Stimulated activated effector memory CD8-positive, alpha-beta T cell treated with anti-CD3 and anti-CD28 coated beads, Interleukin-12 subunit alpha, Interleukin-12 subunit beta, amount 100 ng/mL, for 72 hours (primary cell): Measurements from ENCODE around the gene EMP3.

Experiments used
- ATAC-seq: fragments of 150-1000 bp; cut with Tn5 transposase; 2 replicates; pipeline ENCODE4 v1.10.0; 2021
- DNase-seq, 2 donors: peaks; one replicate each; pipeline ENCODE4 v3.0.0; 2021 to 2022; ENCODE audit warnings: low spot score in 2 of 2
- H3K27ac Mint-ChIP-seq: one replicate; pipeline ENCODE4 v1.8.0; 2022; ENCODE audit warnings: mild to moderate bottlenecking, mixed read lengths
- H3K36me3 Mint-ChIP-seq: one replicate; pipeline ENCODE4 v1.8.0; 2022; ENCODE audit warnings: mild to moderate bottlenecking, mixed read lengths
- H3K4me1 Mint-ChIP-seq: one replicate; pipeline ENCODE4 v1.8.0; 2022; ENCODE audit warnings: mixed read lengths
- H3K4me3 Mint-ChIP-seq: one replicate; pipeline ENCODE4 v1.8.0; 2022; ENCODE audit warnings: mild to moderate bottlenecking, mixed read lengths
- H3K9me3 Mint-ChIP-seq: one replicate; pipeline ENCODE4 v1.8.0; 2022; ENCODE audit warnings: mixed read lengths

Gene EMP3

DNA sequence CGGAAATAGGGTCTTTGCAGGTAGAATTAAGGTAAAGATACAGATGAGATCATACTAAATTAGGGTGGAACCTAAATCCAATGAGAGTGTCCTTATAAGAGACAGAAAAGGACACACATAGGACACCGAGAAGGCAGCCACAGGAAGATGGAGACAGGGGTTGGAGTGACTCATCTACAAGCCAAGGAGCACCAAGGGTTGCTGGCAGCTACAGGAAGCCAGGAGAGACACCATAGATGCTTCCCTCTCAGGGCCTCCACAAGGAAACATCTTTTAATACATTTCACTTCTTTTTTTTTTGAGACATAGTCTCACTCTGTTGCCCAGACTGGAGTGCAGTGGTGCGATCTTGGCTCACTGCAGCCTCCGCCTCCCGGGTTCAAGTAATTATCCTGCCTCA is 28.3 kb downstream of the EMP3 start:
- H3K9me3 Mint-ChIP-seq = no peaks in the 10 kb centered on the region
- H3K4me1 Mint-ChIP-seq = peaks cover 10% of the 10 kb centered on the region
- H3K4me3 Mint-ChIP-seq = no peak overlapping the region
- H3K36me3 Mint-ChIP-seq = no peaks in the 10 kb centered on the region
- ATAC-seq (no peak), DNase-seq (no peak)
- no peak overlapping the region for H3K27ac Mint-ChIP-seq

DNA sequence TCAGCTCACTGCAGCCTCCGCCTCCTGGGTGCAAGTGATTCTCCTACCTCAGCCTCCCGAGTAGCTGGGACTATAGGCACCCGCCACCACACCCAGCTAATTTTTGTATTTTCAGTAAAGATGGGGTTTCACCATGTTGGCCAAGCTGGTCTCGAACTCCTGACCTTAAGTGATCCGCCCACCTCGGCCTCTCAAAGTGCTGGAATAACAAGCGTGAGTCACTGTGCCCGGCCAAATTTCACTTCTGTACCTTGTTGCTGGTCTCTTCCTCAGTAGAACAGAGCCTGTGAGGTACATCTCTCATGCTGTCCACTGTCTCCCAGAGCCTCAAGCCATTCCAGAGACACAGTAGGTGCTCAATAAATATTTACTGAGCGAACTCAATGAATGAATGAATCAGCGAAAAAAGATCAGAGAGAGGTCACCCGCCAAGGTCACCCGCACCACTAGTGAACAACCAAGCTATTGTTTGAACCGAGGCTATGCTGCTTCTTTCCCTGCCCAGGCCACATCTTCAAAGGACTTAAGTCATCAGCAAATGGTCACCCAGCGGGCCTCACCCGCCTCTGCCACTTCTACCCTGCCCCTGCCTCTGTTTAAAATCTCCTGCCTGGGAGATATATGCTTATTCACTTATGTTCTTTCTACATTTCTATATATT is 29.1 kb downstream of the EMP3 start:
- Mint-ChIP-seq H3K27ac (no peak overlapping the region), H3K36me3 (peaks cover 8% of the 10 kb centered on the region), H3K9me3 (no peaks in the 10 kb centered on the region), H3K4me1 (peaks cover 10% of the 10 kb centered on the region), H3K4me3 (no peak overlapping the region)
- no peak for DNase-seq
- no peak for ATAC-seq

DNA sequence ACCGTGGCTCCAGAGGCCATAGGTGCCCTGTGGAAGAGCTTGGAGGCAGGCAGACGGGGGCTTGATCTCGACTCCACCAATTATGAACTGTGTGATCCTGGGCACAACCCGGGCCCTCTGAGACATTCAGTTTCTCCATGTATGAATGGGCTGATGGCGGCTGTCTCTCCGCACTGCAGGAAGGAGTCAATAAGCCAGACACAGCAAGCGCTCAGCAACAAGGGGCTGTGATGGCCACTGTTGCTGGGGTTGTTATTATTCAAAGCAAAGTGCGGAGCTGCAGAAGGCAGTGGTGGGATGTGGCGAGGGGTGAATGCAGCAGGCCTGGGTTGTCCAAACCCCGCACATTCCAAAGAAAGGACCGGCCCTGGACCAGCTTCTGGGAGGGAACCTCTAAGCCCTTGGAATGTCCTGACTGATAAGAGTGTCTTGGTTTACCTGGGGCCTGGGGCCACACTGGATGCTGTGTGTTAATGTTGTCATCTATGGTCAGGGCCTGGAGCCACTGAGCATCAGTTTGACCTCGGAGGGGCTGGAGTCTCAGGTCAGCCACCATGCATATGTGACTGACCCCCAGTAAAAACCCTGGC is 30.1 kb downstream of the EMP3 start:
- Mint-ChIP-seq H3K36me3 (peaks cover 11% of the 10 kb centered on the region), H3K9me3 (no peaks in the 10 kb centered on the region), H3K4me1 (peaks cover 10% of the 10 kb centered on the region), H3K4me3 (no peak overlapping the region), H3K27ac (no peak overlapping the region)
- ATAC-seq = no peak
- DNase-seq = no peak

DNA sequence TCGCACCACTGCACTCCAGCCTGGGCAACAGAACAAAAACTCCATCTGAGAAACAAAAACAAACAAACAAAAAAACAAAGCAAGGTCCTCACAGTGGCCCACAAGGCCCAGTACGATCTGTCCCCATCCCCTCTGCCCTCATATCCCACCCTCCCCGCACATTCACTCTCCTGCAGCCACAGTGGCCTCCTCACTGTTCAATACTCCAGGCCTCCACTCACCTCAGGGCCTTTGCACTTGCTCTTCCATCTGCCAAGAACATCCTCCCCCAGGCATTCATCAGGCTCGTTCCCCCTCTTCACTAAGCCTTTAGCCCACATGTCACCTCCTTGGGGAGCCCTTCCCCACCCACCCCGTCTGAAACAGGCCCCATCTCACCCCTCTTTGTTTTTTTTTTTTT is 33.8 kb downstream of the EMP3 start:
- ATAC-seq (no peak), DNase-seq (no peak)
- Mint-ChIP-seq H3K4me1 (peaks cover 14% of the 10 kb centered on the region), H3K27ac (no peak overlapping the region), H3K36me3 (peaks cover 26% of the 10 kb centered on the region), H3K4me3 (no peak overlapping the region), H3K9me3 (no peaks in the 10 kb centered on the region)

- DNase-seq (no peak), ATAC-seq (no peak)
- Mint-ChIP-seq H3K4me3 (no peak overlapping the region), H3K27ac (no peak overlapping the region), H3K9me3 (no peaks in the 10 kb centered on the region), H3K36me3 (peaks cover 31% of the 10 kb centered on the region), H3K4me1 (peaks cover 25% of the 10 kb centered on the region)
These were observed 36.6 kb downstream of the EMP3 start for GRCh38 chr19:48361912-48362311.

DNA sequence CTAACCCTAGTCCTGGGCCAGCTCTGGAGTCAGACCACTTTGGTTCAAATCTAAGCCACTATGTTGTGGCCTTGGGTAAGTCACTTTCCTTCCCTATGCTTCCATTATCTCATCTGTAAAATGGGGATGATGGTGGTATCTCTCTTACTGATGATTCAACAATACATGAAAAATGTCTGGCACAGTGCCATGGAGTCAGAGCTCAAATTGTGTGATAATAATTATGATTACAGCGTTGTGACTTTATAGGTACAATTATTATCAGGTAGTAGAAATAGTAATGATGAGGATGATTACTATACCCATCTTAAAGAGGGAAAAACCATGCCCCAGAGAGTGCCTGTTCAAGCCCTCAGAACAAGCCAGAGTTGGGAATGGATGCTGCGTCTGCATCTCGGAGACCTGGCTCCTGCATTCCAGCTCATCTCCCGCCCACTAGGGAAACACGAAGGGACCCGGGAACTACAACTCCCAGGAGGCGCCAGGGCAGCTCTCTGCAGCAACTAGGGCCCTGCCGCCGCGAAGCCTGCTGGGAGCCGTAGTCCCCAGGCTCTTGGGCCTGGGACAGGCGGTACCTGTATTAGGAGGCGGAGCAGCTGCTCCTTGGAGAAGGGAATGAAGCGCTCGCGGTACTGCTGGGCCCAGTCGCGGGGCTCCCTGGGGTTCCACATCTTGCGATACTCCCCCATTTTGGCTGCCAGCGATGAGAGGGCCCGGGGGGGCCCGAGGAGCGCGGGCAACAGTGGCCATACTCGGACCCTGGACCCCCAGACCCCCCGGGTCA is 37.6 kb downstream of the EMP3 start:
- DNase-seq (peak; percentile 82 to 91), ATAC-seq (peak; percentile 82)
- H3K9me3 Mint-ChIP-seq = no peaks in the 10 kb centered on the region
- peaks cover 25% of the 10 kb centered on the region for H3K4me1 Mint-ChIP-seq
- peak overlapping the region; percentile 94 for H3K27ac Mint-ChIP-seq
- H3K4me3 Mint-ChIP-seq = peak overlapping the region; percentile 89
- H3K36me3 Mint-ChIP-seq = peaks cover 31% of the 10 kb centered on the region

- no peak for DNase-seq
- Mint-ChIP-seq H3K27ac (peak overlapping the region; percentile 94), H3K9me3 (no peaks in the 10 kb centered on the region), H3K4me1 (peaks cover 25% of the 10 kb centered on the region), H3K36me3 (peaks cover 31% of the 10 kb centered on the region), H3K4me3 (peak overlapping the region; percentile 89)
- ATAC-seq = peak; percentile 29
These were observed 38.1 kb downstream of the EMP3 start for GRCh38 chr19:48363500-48363809.

- Mint-ChIP-seq H3K27ac (peak within 1 kb of the TSS; percentile 94), H3K36me3 (peaks cover 28% of the 10 kb centered on the region), H3K4me1 (peaks cover 25% of the 10 kb centered on the region), H3K9me3 (no peaks in the 10 kb centered on the region), H3K4me3 (peak within 1 kb of the TSS; percentile 89)
- ATAC-seq = peak; percentile 91
- peak; percentile 92 to 98 for DNase-seq
These were observed 38.7 kb downstream of the EMP3 start, which contains the start of the genes SYNGR4 and TMEM143 for GRCh38 chr19:48363810-48364597. TSS of gene SYNGR4 (plus strand) at chr19:48364367. CDS start at chr19:48365843, 1,476 bp downstream. TSS of gene TMEM143 (minus strand) at chr19:48363940. CDS start at chr19:48363920, 20 bp downstream.

GRCh38 chr19:48364598-48365348 is 39.4 kb downstream of the EMP3 start:
- no peak for ATAC-seq

DNA sequence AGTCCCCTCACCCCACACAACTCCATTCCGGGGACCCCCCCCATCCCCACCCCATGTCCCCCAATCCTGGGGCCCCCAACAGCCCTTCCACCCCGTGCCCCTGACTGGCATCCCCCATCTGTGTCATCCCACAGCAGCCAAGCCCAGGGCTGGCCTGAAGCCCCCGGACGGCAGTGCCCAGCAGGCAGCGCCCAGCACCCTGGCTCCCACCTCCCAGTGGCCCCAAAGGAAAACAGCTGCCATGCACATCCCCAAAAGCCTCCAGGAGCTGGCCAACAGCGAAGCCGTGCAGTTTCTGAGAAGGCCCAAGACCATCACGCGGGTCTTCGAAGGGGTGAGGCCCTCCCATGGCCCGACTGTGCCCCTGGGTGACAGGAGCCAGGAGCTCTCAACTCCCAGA is 40.2 kb downstream of the EMP3 start:
- no peak for DNase-seq
- H3K27ac Mint-ChIP-seq = peak overlapping the region; percentile 94
- peaks cover 20% of the 10 kb centered on the region for H3K36me3 Mint-ChIP-seq
- H3K4me3 Mint-ChIP-seq = peak overlapping the region; percentile 89
- H3K9me3 Mint-ChIP-seq = no peaks in the 10 kb centered on the region
- no peak for ATAC-seq
- H3K4me1 Mint-ChIP-seq = peaks cover 25% of the 10 kb centered on the region

More at GRCh38 chr19:48364598-48365348, 39.4 kb downstream of the EMP3 start:
- Mint-ChIP-seq H3K27ac (peak overlapping the region; percentile 94), H3K36me3 (peaks cover 20% of the 10 kb centered on the region), H3K4me1 (peaks cover 25% of the 10 kb centered on the region), H3K4me3 (peak overlapping the region; percentile 89), H3K9me3 (no peaks in the 10 kb centered on the region)
- no peak for DNase-seq

DNA sequence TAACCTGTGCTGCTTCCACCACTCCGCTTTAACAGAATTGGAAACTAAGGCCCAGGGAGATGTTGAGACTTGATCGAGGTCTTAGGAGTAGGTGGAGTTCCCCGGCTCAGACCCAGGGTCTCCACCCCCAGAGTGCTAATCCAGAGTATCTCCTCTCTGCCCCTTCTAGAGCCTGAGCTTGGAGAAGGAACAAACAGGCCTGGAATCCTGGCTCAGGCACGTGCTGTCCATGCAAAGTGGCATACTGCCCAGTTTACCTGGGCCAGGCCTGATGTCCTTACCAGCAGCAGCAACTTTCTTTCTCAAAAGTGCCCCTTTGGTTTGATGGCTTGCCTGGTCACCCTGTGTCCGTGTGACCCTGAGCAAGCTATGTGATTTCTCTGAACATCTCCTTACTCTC is 42.5 kb downstream of the EMP3 start:
- no peaks in the 10 kb centered on the region for H3K9me3 Mint-ChIP-seq
- ATAC-seq = no peak
- no peak overlapping the region for H3K4me3 Mint-ChIP-seq
- H3K27ac Mint-ChIP-seq = no peak overlapping the region
- H3K4me1 Mint-ChIP-seq = peaks cover 21% of the 10 kb centered on the region
- H3K36me3 Mint-ChIP-seq = peaks cover 18% of the 10 kb centered on the region
- no peak for DNase-seq

DNA sequence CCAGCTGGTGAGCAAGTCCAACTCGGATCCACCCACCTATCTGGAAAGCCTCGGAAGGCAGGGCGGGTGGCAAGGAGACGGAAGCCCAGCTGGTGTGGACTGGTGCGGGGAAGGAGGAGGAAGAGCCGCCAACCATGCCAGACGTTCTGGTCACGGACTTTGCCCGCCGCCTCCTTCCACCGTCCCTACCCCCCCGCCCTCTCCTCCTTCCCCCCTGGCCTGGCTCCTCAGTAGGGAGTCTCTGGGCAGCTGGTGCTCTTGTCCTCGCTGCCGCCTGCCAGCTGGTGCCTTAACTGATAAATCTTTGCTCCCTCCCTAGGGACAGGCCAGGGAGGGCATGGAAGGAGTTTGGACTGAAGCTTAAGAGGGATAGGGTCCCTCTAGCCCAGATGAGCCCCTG is 43.6 kb downstream of the EMP3 start:
- Mint-ChIP-seq H3K27ac (peak overlapping the region; percentile 30), H3K36me3 (peaks cover 7% of the 10 kb centered on the region), H3K4me1 (peaks cover 14% of the 10 kb centered on the region), H3K9me3 (no peaks in the 10 kb centered on the region), H3K4me3 (no peak overlapping the region)
- DNase-seq (no peak), ATAC-seq (no peak)

DNA sequence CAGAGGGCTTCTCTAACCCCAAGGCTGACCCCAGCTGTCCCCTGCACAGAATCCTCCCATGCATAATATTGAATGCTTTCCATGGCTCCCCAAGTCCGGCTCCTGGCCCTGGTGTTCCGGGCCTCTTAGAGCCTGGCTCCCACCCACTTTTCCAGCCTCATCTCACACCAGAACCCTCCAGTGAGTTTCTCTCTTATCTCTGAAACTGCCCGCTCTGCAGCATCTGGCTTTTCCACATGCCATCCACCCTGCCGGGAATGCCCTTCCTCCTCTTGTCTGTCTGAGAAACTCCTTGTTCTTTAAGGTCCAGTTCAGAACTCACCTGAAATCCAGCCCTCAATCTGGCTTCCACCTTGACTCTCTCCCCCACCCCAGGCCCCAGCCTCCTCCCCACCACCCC is 45.6 kb downstream of the EMP3 start:
- Mint-ChIP-seq H3K36me3 (no peaks in the 10 kb centered on the region), H3K27ac (no peak overlapping the region), H3K4me1 (no peaks in the 10 kb centered on the region), H3K4me3 (no peak overlapping the region), H3K9me3 (no peaks in the 10 kb centered on the region)
- ATAC-seq (no peak), DNase-seq (no peak)

DNA sequence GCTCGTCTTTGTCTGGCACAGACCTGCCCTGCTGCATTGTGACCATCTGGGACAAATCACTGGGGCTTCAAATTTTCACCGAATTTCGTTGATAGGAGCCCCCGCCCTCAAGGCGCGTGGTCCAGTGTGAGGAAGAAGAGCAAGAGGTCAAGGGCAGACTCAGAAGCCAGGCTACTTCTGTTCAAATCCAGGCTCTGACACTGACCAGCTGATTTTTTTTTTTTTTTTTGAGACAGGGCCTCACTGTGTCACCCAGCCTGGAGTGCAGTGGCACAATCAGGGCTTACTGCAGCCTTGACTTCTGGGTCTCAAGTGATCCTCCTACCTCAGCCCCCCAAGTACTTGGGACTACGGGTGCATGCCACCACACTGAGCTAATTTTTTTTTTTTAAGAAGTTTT is 46.0 kb downstream of the EMP3 start:
- DNase-seq = no peak
- H3K36me3 Mint-ChIP-seq = no peaks in the 10 kb centered on the region
- H3K4me1 Mint-ChIP-seq = no peaks in the 10 kb centered on the region
- no peaks in the 10 kb centered on the region for H3K9me3 Mint-ChIP-seq
- H3K4me3 Mint-ChIP-seq = no peak overlapping the region
- H3K27ac Mint-ChIP-seq = no peak overlapping the region
- ATAC-seq = no peak
